ENCODE measurements around the gene WDR7. TPM values are rescaled to one million over a fixed set of nuclear protein-coding genes. Genes with fewer than 3 reads are reported as not detected.

Gene WDR7
- total and polyA plus RNA-seq, 12 donors, result 3.6 to 64.6 (median 24.2) TPM

DNA sequence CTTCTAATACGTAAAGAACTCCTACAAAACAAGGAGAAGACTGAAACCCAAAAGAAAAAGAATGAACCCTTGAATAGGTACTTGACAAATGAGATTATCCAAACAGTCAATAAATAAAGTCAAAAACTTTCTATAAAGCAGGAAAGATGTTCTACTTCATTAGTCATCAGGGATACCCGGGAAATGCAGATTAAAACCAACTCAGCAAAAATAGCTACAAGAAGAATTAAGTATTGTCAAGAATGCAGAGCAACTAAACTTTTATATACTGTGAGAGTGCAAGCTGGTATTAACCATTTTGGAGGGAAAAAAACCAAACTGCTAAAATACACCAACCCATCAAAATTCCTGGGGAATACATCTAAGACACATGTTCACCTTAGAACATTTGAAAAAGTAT lies 23.2 kb upstream of the WDR7 start:
- Histone ChIP-seq H3K36me3 (replicated peaks in 1 of 2) (peaks cover 0 to 19% of the 10 kb centered on the region in 2 donors), H3K9me3 (replicated peaks in 1 of 3) (no peaks in the 10 kb centered on the region), H3K27me3 (no peaks in the 10 kb centered on the region), H3K4me1 (replicated peaks in 1 of 2) (peaks cover 8 to 38% of the 10 kb centered on the region in 2 donors), H3K4me3 (no peak overlapping the region), H3K27ac (no peak overlapping the region)
- DNase-seq, result no peak
- TF ChIP-seq, protein P1, sequence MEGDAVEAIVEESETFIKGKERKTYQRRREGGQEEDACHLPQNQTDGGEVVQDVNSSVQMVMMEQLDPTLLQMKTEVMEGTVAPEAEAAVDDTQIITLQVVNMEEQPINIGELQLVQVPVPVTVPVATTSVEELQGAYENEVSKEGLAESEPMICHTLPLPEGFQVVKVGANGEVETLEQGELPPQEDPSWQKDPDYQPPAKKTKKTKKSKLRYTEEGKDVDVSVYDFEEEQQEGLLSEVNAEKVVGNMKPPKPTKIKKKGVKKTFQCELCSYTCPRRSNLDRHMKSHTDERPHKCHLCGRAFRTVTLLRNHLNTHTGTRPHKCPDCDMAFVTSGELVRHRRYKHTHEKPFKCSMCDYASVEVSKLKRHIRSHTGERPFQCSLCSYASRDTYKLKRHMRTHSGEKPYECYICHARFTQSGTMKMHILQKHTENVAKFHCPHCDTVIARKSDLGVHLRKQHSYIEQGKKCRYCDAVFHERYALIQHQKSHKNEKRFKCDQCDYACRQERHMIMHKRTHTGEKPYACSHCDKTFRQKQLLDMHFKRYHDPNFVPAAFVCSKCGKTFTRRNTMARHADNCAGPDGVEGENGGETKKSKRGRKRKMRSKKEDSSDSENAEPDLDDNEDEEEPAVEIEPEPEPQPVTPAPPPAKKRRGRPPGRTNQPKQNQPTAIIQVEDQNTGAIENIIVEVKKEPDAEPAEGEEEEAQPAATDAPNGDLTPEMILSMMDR (IDR thresholded peaks at IDR 0.05), result no peak
- no peak for TF ChIP-seq POLR2A (IDR thresholded peaks at IDR 0.05)
- intact Hi-C loops (cut with DNase I), result no loop called here
- WGBS, 4 donors, result 57 to 67% (median 60%) methylated on average over 2 of the region's 2 CpGs

DNA sequence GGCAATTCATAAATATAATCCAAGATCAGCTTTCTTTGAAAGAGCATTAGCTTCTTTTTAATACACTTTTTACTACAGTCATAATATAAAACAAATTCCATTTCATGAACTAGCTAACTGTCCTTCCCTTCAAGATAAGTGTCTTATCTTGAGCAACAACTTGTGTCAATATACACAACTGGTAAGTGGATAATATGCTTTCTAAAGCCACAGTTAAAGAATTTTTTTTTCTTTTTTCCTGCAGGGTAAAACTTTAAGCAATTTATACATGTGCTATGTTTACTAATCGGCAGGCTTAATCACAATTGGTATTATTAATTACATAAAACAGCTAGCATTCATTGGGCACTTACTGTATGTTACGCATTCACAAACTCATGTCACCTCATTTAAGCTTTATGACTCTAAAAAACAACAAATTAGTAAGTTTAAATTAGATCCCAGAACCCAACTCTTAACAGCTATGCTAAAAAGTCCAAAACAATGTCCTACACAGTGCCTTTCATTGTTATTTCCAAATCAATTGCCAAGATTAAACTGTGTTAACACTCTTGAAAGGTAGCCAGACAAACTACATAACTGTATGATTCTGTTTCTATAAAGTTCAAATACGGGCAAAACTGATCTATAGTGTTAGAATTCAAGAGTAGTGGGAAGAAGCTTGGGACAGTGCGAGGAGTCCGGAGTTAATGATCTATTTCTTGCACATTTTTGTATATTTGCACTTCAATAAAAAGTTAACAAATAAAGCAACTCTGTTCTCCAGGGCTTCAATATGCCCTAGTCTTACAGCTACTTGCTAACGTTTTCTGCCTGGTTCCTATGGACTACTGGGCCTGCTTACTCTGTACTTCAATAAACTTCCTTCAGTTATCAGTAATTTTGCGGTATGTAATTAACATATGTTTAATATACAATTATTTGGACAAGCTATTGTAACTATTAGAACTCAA lies 18.8 kb upstream of the WDR7 start:
- Histone ChIP-seq H3K27ac (no peak overlapping the region), H3K36me3 (replicated peaks in 1 of 2) (no peaks in the 10 kb centered on the region), H3K4me3 (no peak overlapping the region), H3K27me3 (no peaks in the 10 kb centered on the region), H3K4me1 (replicated peaks in 1 of 2) (peaks cover 19 to 65% of the 10 kb centered on the region in 2 donors), H3K9me3 (replicated peaks in 1 of 3) (no peaks in the 10 kb centered on the region)
- TF ChIP-seq POLR2A (IDR thresholded peaks at IDR 0.05), result no peak
- TF ChIP-seq, protein P1 (IDR thresholded peaks at IDR 0.05), result no peak
- intact Hi-C loops (cut with DNase I), result no loop called here
- 90 to 92% (median 91%) methylated on average over 7 of the region's 7 CpGs for WGBS, 4 donors
- no peak for DNase-seq

DNA sequence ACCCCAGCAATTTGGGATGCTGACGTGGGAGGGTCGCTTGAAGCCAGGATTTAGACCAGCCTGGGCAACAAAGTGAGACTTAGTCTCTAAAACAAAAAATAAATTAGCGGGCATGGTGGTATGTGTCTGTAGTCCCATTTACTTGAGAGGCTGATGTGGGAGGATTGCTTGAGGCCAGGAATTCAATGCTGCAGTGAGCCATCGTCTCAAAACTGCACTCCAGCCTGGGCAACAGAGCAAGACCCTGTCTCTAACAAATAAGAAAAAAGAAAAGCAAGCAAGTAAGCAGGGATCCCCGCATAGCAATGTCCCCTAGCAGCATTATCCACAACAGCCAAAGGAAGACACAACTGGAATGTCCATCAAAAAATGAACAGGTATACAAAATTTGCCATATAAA lies 16.2 kb upstream of the WDR7 start:
- Histone ChIP-seq H3K36me3 (replicated peaks in 1 of 2) (no peaks in the 10 kb centered on the region), H3K27me3 (no peaks in the 10 kb centered on the region), H3K9me3 (replicated peaks in 1 of 3) (no peaks in the 10 kb centered on the region), H3K4me1 (replicated peaks in 1 of 2) (peaks cover 19 to 58% of the 10 kb centered on the region in 2 donors), H3K27ac (no peak overlapping the region), H3K4me3 (no peak overlapping the region)
- intact Hi-C loops (cut with DNase I), result no loop called here
- no peak for TF ChIP-seq POLR2A (IDR thresholded peaks at IDR 0.05)
- TF ChIP-seq, protein P1 (IDR thresholded peaks at IDR 0.05), result no peak
- 92 to 95% (median 93%) methylated on average over 5 of the region's 5 CpGs for WGBS, 4 donors
- no peak for DNase-seq

DNA sequence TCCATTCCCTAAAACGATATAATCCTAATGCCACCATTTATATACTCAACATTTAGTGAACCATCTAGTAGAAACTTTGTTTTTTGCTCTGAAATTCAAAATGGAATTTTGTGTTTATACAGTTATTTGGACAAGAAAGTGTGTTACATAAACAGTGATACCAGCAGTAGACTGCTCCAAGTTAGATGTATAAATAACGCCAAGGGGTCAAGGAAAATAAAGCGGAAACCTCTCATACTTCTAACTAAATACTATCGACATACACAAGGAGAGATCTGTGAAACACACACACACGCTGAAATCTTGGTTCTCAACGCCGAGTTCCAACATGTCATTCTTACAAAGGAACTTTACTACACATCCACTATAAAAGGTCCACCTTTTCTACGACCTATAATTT lies 14.0 kb upstream of the WDR7 start:
- DNase-seq, result no peak
- TF ChIP-seq POLR2A (IDR thresholded peaks at IDR 0.05), result no peak
- TF ChIP-seq, protein P1 (IDR thresholded peaks at IDR 0.05), result no peak
- Histone ChIP-seq H3K9me3 (replicated peaks in 1 of 3) (no peaks in the 10 kb centered on the region), H3K27me3 (no peaks in the 10 kb centered on the region), H3K27ac (peak overlapping the region; percentile 96 to 97 (median 97)), H3K36me3 (replicated peaks in 1 of 2) (no peaks in the 10 kb centered on the region), H3K4me3 (peak overlapping the region in 2 of 4 donors; percentile 92 to 99), H3K4me1 (replicated peaks in 1 of 2) (peaks cover 11 to 40% of the 10 kb centered on the region in 2 donors)
- 4 to 8% (median 5%) methylated on average over 8 of the region's 8 CpGs for WGBS, 4 donors
- intact Hi-C loops (cut with DNase I), result no loop called here
